Measurements from ENCODE around the gene RAPGEF1.
"Not testable (repeated sequence)": the region's sequence is repeated elsewhere in the genome, so short reads cannot be mapped to it uniquely, and the experiment has no call there.

RAPGEF1 gene

GRCh38 chr9:131666774-131667173 lies 73.1 kb downstream of the RAPGEF1 start:
- no peak for DNase-seq

GRCh38 chr9:131666029-131666428 lies 73.8 kb downstream of the RAPGEF1 start:
- DNase-seq = no peak

- no peak for DNase-seq
These were observed 76.6 kb downstream of the RAPGEF1 start for GRCh38 chr9:131663288-131663687.

- not testable (repeated sequence) for DNase-seq
These were observed 77.6 kb downstream of the RAPGEF1 start for GRCh38 chr9:131662289-131662621.

- DNase-seq = peak; percentile 82
These were observed 78.1 kb downstream of the RAPGEF1 start for GRCh38 chr9:131661568-131662288.

- DNase-seq = no peak
These were observed 79.1 kb downstream of the RAPGEF1 start for GRCh38 chr9:131660466-131661405.

- DNase-seq = peak; percentile 59
These were observed 81.3 kb downstream of the RAPGEF1 start for GRCh38 chr9:131658377-131659129.

GRCh38 chr9:131657940-131658339 lies 81.9 kb downstream of the RAPGEF1 start:
- no peak for DNase-seq

GRCh38 chr9:131657456-131657855 lies 82.4 kb downstream of the RAPGEF1 start:
- DNase-seq = no peak

- DNase-seq = no peak
These were observed 82.9 kb downstream of the RAPGEF1 start for GRCh38 chr9:131657037-131657377.

- DNase-seq = peak; percentile 70
These were observed 83.4 kb downstream of the RAPGEF1 start for GRCh38 chr9:131656356-131657036.

- not testable (repeated sequence) for DNase-seq
These were observed 85.5 kb downstream of the RAPGEF1 start for GRCh38 chr9:131654369-131654768.

GRCh38 chr9:131651599-131651998 lies 88.3 kb downstream of the RAPGEF1 start:
- DNase-seq = no peak

GRCh38 chr9:131651160-131651559 lies 88.7 kb downstream of the RAPGEF1 start:
- peak; percentile 41 for DNase-seq

- DNase-seq = no peak
These were observed 89.6 kb downstream of the RAPGEF1 start for GRCh38 chr9:131650254-131650653.

GRCh38 chr9:131649646-131650045 lies 90.2 kb downstream of the RAPGEF1 start:
- DNase-seq = no peak

- peak; percentile 23 for DNase-seq
These were observed 94.6 kb downstream of the RAPGEF1 start for GRCh38 chr9:131645078-131645776.

- DNase-seq = peak; percentile 76
These were observed 97.3 kb downstream of the RAPGEF1 start for GRCh38 chr9:131642496-131643083.

- DNase-seq = no peak
These were observed 98.0 kb downstream of the RAPGEF1 start for GRCh38 chr9:131641618-131642495.

- no peak for DNase-seq
These were observed 99.3 kb downstream of the RAPGEF1 start for GRCh38 chr9:131640438-131641137.

Measured in stimulated activated CD4-positive, alpha-beta T cell treated with anti-CD3 and anti-CD28 coated beads, Interleukin-15, amount 100 ng/mL, for 24 hours (primary cell).